Measurements from ENCODE around the gene SEMA3C.

SEMA3C gene

DNA sequence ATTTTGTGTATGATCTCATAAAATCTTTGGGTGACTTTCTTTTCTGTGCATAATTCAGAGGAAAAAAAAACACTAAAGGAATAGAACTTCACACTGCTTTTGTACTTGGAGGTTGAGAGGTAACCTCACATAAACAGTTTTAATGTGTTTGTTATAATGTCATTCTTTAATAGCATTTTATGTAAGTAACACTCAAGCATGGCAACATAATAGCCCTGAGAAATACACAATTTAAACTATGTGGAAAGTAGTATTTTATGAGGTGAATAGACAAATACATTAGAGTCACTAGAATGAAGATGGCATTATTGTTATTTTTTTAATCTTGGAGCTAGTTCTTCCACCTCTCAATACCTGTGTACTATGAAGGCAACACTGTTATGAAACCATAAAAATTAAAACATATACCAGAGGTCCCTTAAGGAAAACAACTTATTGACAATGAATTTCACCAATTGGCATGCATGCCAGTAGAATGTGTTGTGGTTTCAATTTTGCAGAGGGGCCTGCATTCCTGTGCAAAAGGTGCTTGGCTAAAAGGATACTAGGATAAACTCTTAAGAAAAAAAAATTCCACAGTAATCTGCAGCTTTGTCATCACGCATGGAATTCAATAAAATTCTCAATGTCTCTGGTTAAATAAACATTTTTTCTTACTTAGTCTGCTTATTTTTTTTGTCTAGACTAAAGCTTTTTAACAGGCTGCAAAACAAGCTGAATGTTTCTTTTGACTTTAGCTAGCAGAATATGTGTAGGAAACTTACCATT, 177.9 kb downstream of the SEMA3C start:
- no peak for TF ChIP-seq EP300 (IDR thresholded peaks at IDR 0.05; ENCODE audit: borderline replicate concordance)
- TF ChIP-seq TEAD4 (IDR thresholded peaks at IDR 0.05) = peak; percentile 47

DNA sequence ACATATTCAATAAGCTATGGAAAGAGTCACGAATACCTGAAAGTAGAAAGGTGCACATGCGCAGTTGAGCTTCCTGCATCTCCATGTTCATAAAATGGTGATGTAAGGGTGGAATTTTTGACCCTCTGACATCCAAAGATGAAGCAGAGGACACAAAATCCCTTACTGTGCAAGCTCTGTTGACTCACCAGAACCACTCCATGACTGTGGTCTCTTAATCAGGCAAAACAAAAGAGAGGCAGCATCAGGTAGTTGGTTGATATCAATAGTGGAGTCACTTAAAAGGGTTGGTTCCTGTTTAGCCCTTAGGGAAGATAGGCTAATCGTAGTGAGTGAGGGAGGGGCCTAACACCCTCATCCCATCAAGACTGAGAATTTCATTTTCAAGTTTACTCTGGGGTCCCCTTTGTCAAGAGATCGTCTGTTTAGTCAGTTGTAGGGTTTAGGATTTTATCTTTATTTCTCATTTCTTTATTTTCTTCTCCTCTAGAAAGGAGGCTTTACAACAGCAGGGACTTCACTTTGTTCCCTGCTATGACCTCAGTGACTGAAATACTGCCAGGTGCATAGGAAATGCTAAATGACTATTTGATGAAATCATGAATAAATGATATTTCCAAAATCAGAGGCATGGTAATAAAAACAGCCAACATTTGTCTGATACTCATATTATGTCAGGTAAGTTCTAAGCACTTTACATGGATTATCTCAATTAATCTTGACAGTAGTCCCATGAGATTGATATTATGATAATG, 182.3 kb downstream of the SEMA3C start:
- TF ChIP-seq EGR1 (IDR thresholded peaks at IDR 0.05) (no peak), CREB1 (IDR thresholded peaks at IDR 0.05; ENCODE audit: low read depth) (no peak), FOXM1 (IDR thresholded peaks at IDR 0.05; ENCODE audit: borderline replicate concordance, low read depth) (no peak), RAD21 (IDR thresholded peaks at IDR 0.05; ENCODE audit: low read depth) (no peak), TAF1 (IDR thresholded peaks at IDR 0.05; ENCODE audit: low read depth) (no peak), TCF12 (IDR thresholded peaks at IDR 0.05; ENCODE audit: low read depth) (no peak), CEBPB (IDR thresholded peaks at IDR 0.05) (no peak), YY1 (IDR thresholded peaks at IDR 0.05; ENCODE audit: low read depth) (no peak), TEAD4 (IDR thresholded peaks at IDR 0.05) (no peak), ZBTB7A (IDR thresholded peaks at IDR 0.05; ENCODE audit: low read depth) (no peak), NFIC (IDR thresholded peaks at IDR 0.05) (no peak), EP300 (IDR thresholded peaks at IDR 0.05; ENCODE audit: borderline replicate concordance) (no peak)
- TF ChIP-seq, protein P1, sequence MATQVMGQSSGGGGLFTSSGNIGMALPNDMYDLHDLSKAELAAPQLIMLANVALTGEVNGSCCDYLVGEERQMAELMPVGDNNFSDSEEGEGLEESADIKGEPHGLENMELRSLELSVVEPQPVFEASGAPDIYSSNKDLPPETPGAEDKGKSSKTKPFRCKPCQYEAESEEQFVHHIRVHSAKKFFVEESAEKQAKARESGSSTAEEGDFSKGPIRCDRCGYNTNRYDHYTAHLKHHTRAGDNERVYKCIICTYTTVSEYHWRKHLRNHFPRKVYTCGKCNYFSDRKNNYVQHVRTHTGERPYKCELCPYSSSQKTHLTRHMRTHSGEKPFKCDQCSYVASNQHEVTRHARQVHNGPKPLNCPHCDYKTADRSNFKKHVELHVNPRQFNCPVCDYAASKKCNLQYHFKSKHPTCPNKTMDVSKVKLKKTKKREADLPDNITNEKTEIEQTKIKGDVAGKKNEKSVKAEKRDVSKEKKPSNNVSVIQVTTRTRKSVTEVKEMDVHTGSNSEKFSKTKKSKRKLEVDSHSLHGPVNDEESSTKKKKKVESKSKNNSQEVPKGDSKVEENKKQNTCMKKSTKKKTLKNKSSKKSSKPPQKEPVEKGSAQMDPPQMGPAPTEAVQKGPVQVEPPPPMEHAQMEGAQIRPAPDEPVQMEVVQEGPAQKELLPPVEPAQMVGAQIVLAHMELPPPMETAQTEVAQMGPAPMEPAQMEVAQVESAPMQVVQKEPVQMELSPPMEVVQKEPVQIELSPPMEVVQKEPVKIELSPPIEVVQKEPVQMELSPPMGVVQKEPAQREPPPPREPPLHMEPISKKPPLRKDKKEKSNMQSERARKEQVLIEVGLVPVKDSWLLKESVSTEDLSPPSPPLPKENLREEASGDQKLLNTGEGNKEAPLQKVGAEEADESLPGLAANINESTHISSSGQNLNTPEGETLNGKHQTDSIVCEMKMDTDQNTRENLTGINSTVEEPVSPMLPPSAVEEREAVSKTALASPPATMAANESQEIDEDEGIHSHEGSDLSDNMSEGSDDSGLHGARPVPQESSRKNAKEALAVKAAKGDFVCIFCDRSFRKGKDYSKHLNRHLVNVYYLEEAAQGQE (IDR thresholded peaks at IDR 0.05; ENCODE audit: low read depth) = no peak
- TF ChIP-seq, protein P2, sequence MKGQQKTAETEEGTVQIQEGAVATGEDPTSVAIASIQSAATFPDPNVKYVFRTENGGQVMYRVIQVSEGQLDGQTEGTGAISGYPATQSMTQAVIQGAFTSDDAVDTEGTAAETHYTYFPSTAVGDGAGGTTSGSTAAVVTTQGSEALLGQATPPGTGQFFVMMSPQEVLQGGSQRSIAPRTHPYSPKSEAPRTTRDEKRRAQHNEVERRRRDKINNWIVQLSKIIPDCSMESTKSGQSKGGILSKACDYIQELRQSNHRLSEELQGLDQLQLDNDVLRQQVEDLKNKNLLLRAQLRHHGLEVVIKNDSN (IDR thresholded peaks at IDR 0.05) = no peak
- TF ChIP-seq, protein P3, sequence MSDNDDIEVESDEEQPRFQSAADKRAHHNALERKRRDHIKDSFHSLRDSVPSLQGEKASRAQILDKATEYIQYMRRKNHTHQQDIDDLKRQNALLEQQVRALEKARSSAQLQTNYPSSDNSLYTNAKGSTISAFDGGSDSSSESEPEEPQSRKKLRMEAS (IDR thresholded peaks at IDR 0.05) = no peak

DNA sequence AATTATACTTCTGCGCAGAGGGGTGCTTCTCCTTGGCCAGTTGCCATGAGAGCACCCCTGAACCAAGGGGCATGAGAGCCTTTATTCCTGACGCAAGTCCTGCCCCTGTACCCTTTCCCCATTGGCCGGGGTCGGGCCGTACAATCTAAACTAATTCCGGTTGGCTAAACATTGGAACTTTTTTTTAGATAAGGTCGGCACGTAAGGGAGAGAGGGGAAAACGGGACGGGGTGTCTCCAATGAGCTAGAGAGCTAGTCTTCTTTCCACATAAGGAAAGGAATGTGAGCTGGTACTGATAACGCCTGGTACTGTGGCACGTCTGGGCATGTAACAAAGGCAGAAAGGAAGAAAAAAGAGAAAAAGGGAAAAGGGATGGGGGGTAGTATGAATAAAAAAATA, 183.5 kb downstream of the SEMA3C start:
- TF ChIP-seq, protein P1 (IDR thresholded peaks at IDR 0.05; ENCODE audit: low read depth) = no peak
- no peak for TF ChIP-seq YY1 (IDR thresholded peaks at IDR 0.05; ENCODE audit: low read depth)
- no peak for TF ChIP-seq CEBPB (IDR thresholded peaks at IDR 0.05)
- TF ChIP-seq TCF12 (IDR thresholded peaks at IDR 0.05; ENCODE audit: low read depth) = no peak
- no peak for TF ChIP-seq FOXM1 (IDR thresholded peaks at IDR 0.05; ENCODE audit: borderline replicate concordance, low read depth)
- TF ChIP-seq EP300 (IDR thresholded peaks at IDR 0.05; ENCODE audit: borderline replicate concordance) = no peak
- TF ChIP-seq RAD21 (IDR thresholded peaks at IDR 0.05; ENCODE audit: low read depth) = no peak
- TF ChIP-seq, protein P2 (IDR thresholded peaks at IDR 0.05) = no peak
- no peak for TF ChIP-seq ZBTB7A (IDR thresholded peaks at IDR 0.05; ENCODE audit: low read depth)
- TF ChIP-seq NFIC (IDR thresholded peaks at IDR 0.05) = no peak
- TF ChIP-seq TEAD4 (IDR thresholded peaks at IDR 0.05) = no peak

DNA sequence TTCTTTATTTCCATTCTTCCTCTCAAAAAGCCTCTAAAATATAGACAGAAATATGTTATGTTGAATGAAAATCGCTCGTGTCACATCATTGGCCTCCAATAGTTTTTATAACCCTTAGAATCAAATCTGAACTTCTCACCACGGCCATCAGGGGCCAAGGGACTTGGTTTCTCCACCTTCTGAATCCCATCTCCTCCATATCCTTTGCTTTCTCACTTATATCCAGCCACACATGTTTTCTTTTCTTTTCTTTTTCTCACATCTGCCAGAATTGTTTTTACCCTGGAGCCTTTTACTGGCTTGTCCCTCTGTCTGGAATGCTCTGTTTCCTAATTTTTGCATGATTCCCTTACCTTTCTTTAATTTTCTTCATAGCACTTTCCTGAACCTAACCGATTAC, 184.8 kb downstream of the SEMA3C start:
- TF ChIP-seq FOXM1 (IDR thresholded peaks at IDR 0.05; ENCODE audit: borderline replicate concordance, low read depth) (no peak), CEBPB (IDR thresholded peaks at IDR 0.05) (no peak), TCF12 (IDR thresholded peaks at IDR 0.05; ENCODE audit: low read depth) (no peak), CREB1 (IDR thresholded peaks at IDR 0.05; ENCODE audit: low read depth) (no peak), ZBTB7A (IDR thresholded peaks at IDR 0.05; ENCODE audit: low read depth) (no peak), EGR1 (IDR thresholded peaks at IDR 0.05) (no peak), EP300 (IDR thresholded peaks at IDR 0.05; ENCODE audit: borderline replicate concordance) (no peak), TEAD4 (IDR thresholded peaks at IDR 0.05) (no peak)
- TF ChIP-seq, protein P1 (IDR thresholded peaks at IDR 0.05; ENCODE audit: low read depth) = no peak

Data from Ishikawa (cell line).